ENCODE measurements around the gene TRPC4.

Gene TRPC4

DNA sequence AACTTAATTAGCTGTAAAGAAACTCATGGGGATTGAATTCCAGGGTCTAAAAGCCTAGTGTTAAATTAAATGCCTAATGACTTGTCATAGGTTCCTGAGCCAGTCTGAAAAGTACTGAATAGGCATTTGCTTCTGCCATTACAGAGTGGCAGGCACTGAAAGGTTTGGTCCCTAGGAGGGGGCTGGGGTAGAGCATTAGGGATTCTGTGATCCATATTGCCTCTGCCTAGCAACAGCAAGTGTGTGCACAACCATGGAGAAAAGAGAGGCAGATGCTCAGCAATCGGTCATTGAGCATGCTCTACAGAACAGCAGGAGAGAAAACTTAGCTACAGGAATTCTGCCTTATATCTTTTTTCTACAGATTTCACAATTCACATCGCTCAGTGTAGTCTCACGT is 133.5 kb downstream of the TRPC4 start:
- WGBS, 2 donors (ENCODE audit: extremely low coverage in 2 of 2, insufficient read length in 2 of 2, insufficient replicate concordance in 1 of 2) = no CpG with 5 or more reads among the region's 3 CpGs
- no peaks in the 10 kb centered on the region for H3K9me3 ChIP-seq (replicated peaks in 1 of 2; ENCODE audit: control insufficient read depth in 2 of 2, insufficient read depth in 1 of 2, low read depth in 1 of 2, low read length in 2 of 2)
- DNase-seq (ENCODE audit: low spot score) = peak; percentile 36
- no peak overlapping the region for H3K27ac ChIP-seq (replicated peaks; ENCODE audit: low read length)
- no peak overlapping the region for H2BK120ac ChIP-seq (ENCODE audit: low read depth, low read length)
- no peak overlapping the region for H3K18ac ChIP-seq (ENCODE audit: low read length)
- no peak overlapping the region for H3K9ac ChIP-seq (ENCODE audit: low read depth, low read length, poor library complexity)
- no peaks in the 10 kb centered on the region for H3K79me1 ChIP-seq (ENCODE audit: low read depth, low read length)
- H3K4me3 ChIP-seq (ENCODE audit: low read length in 2 of 2) = no peak overlapping the region
- H2BK15ac ChIP-seq (ENCODE audit: low read length) = no peak overlapping the region
- H4K8ac ChIP-seq (ENCODE audit: low read depth, low read length) = no peak overlapping the region
- no peak overlapping the region for H4K91ac ChIP-seq (ENCODE audit: low read depth, low read length, poor library complexity)
- H3K27me3 ChIP-seq (ENCODE audit: control insufficient read depth in 3 of 3, insufficient read depth in 3 of 3, low read depth in 1 of 3, low read length in 3 of 3) = no peaks in the 10 kb centered on the region
- no peak overlapping the region for H3K4ac ChIP-seq (ENCODE audit: low read length)
- peaks cover 7 to 29% of the 10 kb centered on the region in 2 donors for H3K4me1 ChIP-seq (ENCODE audit: control insufficient read depth in 2 of 2, insufficient read depth in 1 of 2, low read depth in 1 of 2, low read length in 2 of 2)
- H2AK5ac ChIP-seq (ENCODE audit: low read depth, low read length) = no peak overlapping the region
- no peak overlapping the region for H3K4me2 ChIP-seq (ENCODE audit: insufficient read depth, low read length, poor library complexity, severe bottlenecking)
- H3K14ac ChIP-seq (ENCODE audit: low read length) = no peak overlapping the region
- no peaks in the 10 kb centered on the region for H3K36me3 ChIP-seq (replicated peaks in 1 of 2; ENCODE audit: control insufficient read depth in 2 of 2, insufficient read depth in 2 of 2, low read length in 2 of 2)
- H2BK12ac ChIP-seq (ENCODE audit: low read length) = no peak overlapping the region
- H2BK5ac ChIP-seq (ENCODE audit: low read length) = no peak overlapping the region
- H3K23ac ChIP-seq (ENCODE audit: low read depth, low read length, poor library complexity) = no peak overlapping the region
- H2AFZ ChIP-seq (ENCODE audit: low read length) = peak overlapping the region; percentile 31

DNA sequence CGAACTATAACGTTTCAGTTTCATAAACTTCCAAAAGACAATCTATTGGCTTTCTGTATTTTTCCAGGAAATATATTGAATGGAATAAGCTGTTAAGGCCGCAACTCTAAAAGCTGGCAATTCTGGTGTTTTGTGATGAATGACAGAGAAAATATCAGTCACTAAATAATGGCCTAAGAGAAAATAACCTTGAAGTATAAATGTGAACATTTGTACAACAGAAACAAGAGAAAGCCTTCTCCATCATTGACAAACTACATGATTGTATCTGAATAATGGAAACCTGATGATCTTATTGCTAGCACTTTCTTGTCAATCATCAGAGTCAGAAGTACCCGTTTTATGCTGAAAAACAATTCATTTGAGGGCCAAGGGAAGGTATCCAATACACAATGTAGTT is 134.3 kb downstream of the TRPC4 start:
- Histone ChIP-seq H3K9ac (ENCODE audit: low read depth, low read length, poor library complexity) (no peak overlapping the region), H3K79me1 (ENCODE audit: low read depth, low read length) (no peaks in the 10 kb centered on the region), H3K4me2 (ENCODE audit: insufficient read depth, low read length, poor library complexity, severe bottlenecking) (no peak overlapping the region), H3K14ac (ENCODE audit: low read length) (no peak overlapping the region), H2BK120ac (ENCODE audit: low read depth, low read length) (no peak overlapping the region), H3K27me3 (ENCODE audit: control insufficient read depth in 3 of 3, insufficient read depth in 3 of 3, low read depth in 1 of 3, low read length in 3 of 3) (no peaks in the 10 kb centered on the region), H3K4me1 (ENCODE audit: control insufficient read depth in 2 of 2, insufficient read depth in 1 of 2, low read depth in 1 of 2, low read length in 2 of 2) (peaks cover 6 to 23% of the 10 kb centered on the region in 2 donors), H3K36me3 (replicated peaks in 1 of 2; ENCODE audit: control insufficient read depth in 2 of 2, insufficient read depth in 2 of 2, low read length in 2 of 2) (no peaks in the 10 kb centered on the region), H3K23ac (ENCODE audit: low read depth, low read length, poor library complexity) (no peak overlapping the region), H3K27ac (replicated peaks; ENCODE audit: low read length) (no peak overlapping the region), H2BK15ac (ENCODE audit: low read length) (no peak overlapping the region), H3K4me3 (ENCODE audit: low read length in 2 of 2) (no peak overlapping the region), H4K8ac (ENCODE audit: low read depth, low read length) (no peak overlapping the region), H4K91ac (ENCODE audit: low read depth, low read length, poor library complexity) (no peak overlapping the region), H3K4ac (ENCODE audit: low read length) (no peak overlapping the region), H2AK5ac (ENCODE audit: low read depth, low read length) (no peak overlapping the region), H3K18ac (ENCODE audit: low read length) (no peak overlapping the region), H2AFZ (ENCODE audit: low read length) (peak overlapping the region; percentile 60), H2BK12ac (ENCODE audit: low read length) (no peak overlapping the region), H2BK5ac (ENCODE audit: low read length) (no peak overlapping the region), H3K9me3 (replicated peaks in 1 of 2; ENCODE audit: control insufficient read depth in 2 of 2, insufficient read depth in 1 of 2, low read depth in 1 of 2, low read length in 2 of 2) (no peaks in the 10 kb centered on the region)
- no CpG with 5 or more reads among the region's 4 CpGs for WGBS, 2 donors (ENCODE audit: extremely low coverage in 2 of 2, insufficient read length in 2 of 2, insufficient replicate concordance in 1 of 2)
- no peak for DNase-seq (ENCODE audit: low spot score)

DNA sequence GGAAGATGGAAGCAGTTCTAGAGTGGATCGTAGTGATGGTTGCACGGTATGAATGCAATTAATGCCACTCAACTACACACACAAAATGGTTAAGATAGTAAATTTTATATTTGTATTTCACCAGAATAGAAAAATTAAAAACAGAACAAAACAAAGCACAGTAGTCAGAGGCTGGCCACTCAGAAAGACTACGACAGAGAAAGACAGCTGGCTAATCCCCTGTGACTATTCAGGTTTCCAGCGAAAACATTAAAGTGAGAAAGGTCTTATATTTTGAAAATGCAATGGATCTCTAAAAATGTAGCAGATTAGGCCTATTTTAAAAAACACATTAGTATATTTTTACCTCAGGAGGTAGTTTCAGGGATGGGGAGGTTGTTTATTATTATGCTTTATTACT is 139.7 kb downstream of the TRPC4 start:
- no peak overlapping the region for H3K18ac ChIP-seq (ENCODE audit: low read length)
- no peak overlapping the region for H3K4me2 ChIP-seq (ENCODE audit: insufficient read depth, low read length, poor library complexity, severe bottlenecking)
- no peak overlapping the region for H4K8ac ChIP-seq (ENCODE audit: low read depth, low read length)
- WGBS, 2 donors (ENCODE audit: extremely low coverage in 2 of 2, insufficient read length in 2 of 2, insufficient replicate concordance in 1 of 2) = no CpG with 5 or more reads among the region's 4 CpGs
- no peak overlapping the region for H3K4me3 ChIP-seq (ENCODE audit: low read length in 2 of 2)
- H3K27ac ChIP-seq (replicated peaks; ENCODE audit: low read length) = no peak overlapping the region
- peaks cover 4 to 7% of the 10 kb centered on the region in 2 donors for H3K4me1 ChIP-seq (ENCODE audit: control insufficient read depth in 2 of 2, insufficient read depth in 1 of 2, low read depth in 1 of 2, low read length in 2 of 2)
- no peaks in the 10 kb centered on the region for H3K36me3 ChIP-seq (replicated peaks in 1 of 2; ENCODE audit: control insufficient read depth in 2 of 2, insufficient read depth in 2 of 2, low read length in 2 of 2)
- H2BK15ac ChIP-seq (ENCODE audit: low read length) = no peak overlapping the region
- H3K4ac ChIP-seq (ENCODE audit: low read length) = no peak overlapping the region
- H3K79me1 ChIP-seq (ENCODE audit: low read depth, low read length) = no peaks in the 10 kb centered on the region
- H3K23ac ChIP-seq (ENCODE audit: low read depth, low read length, poor library complexity) = no peak overlapping the region
- H2AFZ ChIP-seq (ENCODE audit: low read length) = no peak overlapping the region
- H2BK5ac ChIP-seq (ENCODE audit: low read length) = no peak overlapping the region
- no peaks in the 10 kb centered on the region for H3K27me3 ChIP-seq (ENCODE audit: control insufficient read depth in 3 of 3, insufficient read depth in 3 of 3, low read depth in 1 of 3, low read length in 3 of 3)
- H4K91ac ChIP-seq (ENCODE audit: low read depth, low read length, poor library complexity) = no peak overlapping the region
- no peak overlapping the region for H2BK120ac ChIP-seq (ENCODE audit: low read depth, low read length)
- no peaks in the 10 kb centered on the region for H3K9me3 ChIP-seq (replicated peaks in 1 of 2; ENCODE audit: control insufficient read depth in 2 of 2, insufficient read depth in 1 of 2, low read depth in 1 of 2, low read length in 2 of 2)
- H2AK5ac ChIP-seq (ENCODE audit: low read depth, low read length) = no peak overlapping the region
- H2BK12ac ChIP-seq (ENCODE audit: low read length) = no peak overlapping the region
- no peak for DNase-seq (ENCODE audit: low spot score)
- H3K14ac ChIP-seq (ENCODE audit: low read length) = no peak overlapping the region
- no peak overlapping the region for H3K9ac ChIP-seq (ENCODE audit: low read depth, low read length, poor library complexity)

GRCh38 chr13:37716420-37717195 is 153.0 kb downstream of the TRPC4 start:
- no peaks in the 10 kb centered on the region for H3K36me3 ChIP-seq (replicated peaks in 1 of 2; ENCODE audit: control insufficient read depth in 2 of 2, insufficient read depth in 2 of 2, low read length in 2 of 2)
- H3K23ac ChIP-seq (ENCODE audit: low read depth, low read length, poor library complexity) = no peak overlapping the region
- H4K91ac ChIP-seq (ENCODE audit: low read depth, low read length, poor library complexity) = no peak overlapping the region
- H3K9ac ChIP-seq (ENCODE audit: low read depth, low read length, poor library complexity) = no peak overlapping the region
- no peak overlapping the region for H3K18ac ChIP-seq (ENCODE audit: low read length)
- no peak overlapping the region for H3K27ac ChIP-seq (replicated peaks; ENCODE audit: low read length)
- no peak overlapping the region for H2AK5ac ChIP-seq (ENCODE audit: low read depth, low read length)
- no peak overlapping the region for H3K4me3 ChIP-seq (ENCODE audit: low read length in 2 of 2)
- H3K4ac ChIP-seq (ENCODE audit: low read length) = no peak overlapping the region
- H3K4me1 ChIP-seq (ENCODE audit: control insufficient read depth in 2 of 2, insufficient read depth in 1 of 2, low read depth in 1 of 2, low read length in 2 of 2) = no peaks in the 10 kb centered on the region
- H2BK5ac ChIP-seq (ENCODE audit: low read length) = no peak overlapping the region
- H3K79me1 ChIP-seq (ENCODE audit: low read depth, low read length) = no peaks in the 10 kb centered on the region
- no peak for DNase-seq (ENCODE audit: low spot score)
- H3K4me2 ChIP-seq (ENCODE audit: insufficient read depth, low read length, poor library complexity, severe bottlenecking) = no peak overlapping the region
- no peak overlapping the region for H2AFZ ChIP-seq (ENCODE audit: low read length)
- WGBS, 2 donors (ENCODE audit: extremely low coverage in 2 of 2, insufficient read length in 2 of 2, insufficient replicate concordance in 1 of 2) = no CpG with 5 or more reads among the region's 8 CpGs
- H2BK12ac ChIP-seq (ENCODE audit: low read length) = no peak overlapping the region
- H4K8ac ChIP-seq (ENCODE audit: low read depth, low read length) = no peak overlapping the region
- no peaks in the 10 kb centered on the region for H3K9me3 ChIP-seq (replicated peaks in 1 of 2; ENCODE audit: control insufficient read depth in 2 of 2, insufficient read depth in 1 of 2, low read depth in 1 of 2, low read length in 2 of 2)
- no peak overlapping the region for H2BK120ac ChIP-seq (ENCODE audit: low read depth, low read length)
- no peaks in the 10 kb centered on the region for H3K27me3 ChIP-seq (ENCODE audit: control insufficient read depth in 3 of 3, insufficient read depth in 3 of 3, low read depth in 1 of 3, low read length in 3 of 3)
- no peak overlapping the region for H2BK15ac ChIP-seq (ENCODE audit: low read length)
- no peak overlapping the region for H3K14ac ChIP-seq (ENCODE audit: low read length)
